CD4-positive, alpha-beta T cell treated with Interleukin-12 subunit alpha and Interleukin-12 subunit beta, for 1 hour (primary cell): ENCODE measurements around the gene HDAC11.
"Not testable (repeated sequence)": the region's sequence is repeated elsewhere in the genome, so short reads cannot be mapped to it uniquely, and the experiment has no call there.

Source experiments
- DNase-seq: peaks from one replicate; pipeline ENCODE4 v3.0.0-alpha.2; 2020

The HDAC11 gene

DNA sequence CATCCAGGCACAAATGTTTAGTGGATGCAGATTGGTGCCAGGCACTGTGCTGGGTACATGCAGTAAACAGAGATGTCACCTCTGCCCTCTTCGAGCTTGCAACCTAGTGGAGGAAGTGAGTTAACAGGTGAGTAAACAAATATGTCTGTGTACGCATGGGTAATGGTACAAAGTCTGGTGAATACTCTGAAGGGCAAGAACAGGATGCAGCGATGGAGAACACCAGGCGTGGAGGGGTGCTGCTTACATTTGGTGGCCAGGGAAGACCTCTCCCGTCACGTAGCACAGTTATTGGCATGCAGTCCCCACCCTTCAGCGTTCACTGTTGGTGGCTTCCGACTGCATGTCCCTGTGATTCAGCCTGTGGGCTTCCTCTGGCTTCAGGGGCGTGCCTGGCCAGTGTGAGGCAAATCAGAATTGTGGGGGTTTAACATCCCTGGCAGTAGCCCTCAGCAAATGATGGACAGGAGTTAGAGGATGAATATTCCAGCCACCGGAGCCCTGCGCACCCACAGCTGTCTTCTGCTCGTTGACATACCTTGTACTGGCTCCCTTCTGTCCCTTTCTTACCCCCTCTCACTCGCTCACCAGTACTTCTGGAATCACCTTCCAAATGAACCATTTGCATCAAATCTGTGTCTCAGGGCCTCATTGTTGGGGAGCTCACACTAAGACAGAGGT lies 9.1 kb upstream of the HDAC11 start:
- no peak for DNase-seq

DNA sequence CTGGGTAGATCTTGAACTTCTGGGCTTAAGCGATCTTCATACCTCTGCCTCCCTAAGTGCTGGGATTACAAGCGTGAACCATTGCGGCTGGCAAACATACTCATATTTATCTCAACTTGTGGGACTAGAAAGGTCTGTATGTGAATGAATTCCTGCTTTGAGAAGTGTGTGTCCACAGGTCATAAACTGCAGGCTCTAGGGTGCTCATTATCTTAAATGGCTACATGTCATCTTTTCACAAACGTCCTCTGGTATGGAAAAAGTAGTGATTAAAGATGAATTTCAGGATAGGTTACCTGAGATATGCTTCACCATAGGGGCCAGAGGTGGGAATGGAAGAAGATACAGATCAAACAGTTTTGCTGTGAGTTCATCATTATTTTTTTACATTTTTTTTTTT lies 7.8 kb upstream of the HDAC11 start:
- no peak for DNase-seq

DNA sequence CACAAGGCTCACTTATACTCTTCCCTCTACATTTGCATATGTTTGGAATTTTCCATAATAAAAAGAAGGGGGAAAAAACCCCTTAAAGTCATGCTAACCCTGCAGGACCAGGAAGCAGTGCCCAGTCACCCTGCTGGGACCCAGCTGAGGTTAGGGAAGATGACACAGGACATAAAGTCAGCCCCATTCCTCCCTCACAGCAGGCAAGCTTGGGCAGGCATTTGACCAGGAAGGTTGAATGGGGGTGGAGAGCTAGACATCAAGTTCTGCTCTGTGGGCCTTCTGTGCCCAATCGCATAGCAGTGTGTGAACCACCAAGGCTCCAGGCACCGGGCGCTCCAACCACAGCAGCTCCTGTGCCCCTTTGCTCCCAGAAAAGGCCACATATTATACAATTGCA lies 7.1 kb upstream of the HDAC11 start:
- DNase-seq = no peak

GRCh38 chr3:13474021-13474420 lies 6.1 kb upstream of the HDAC11 start:
- no peak for DNase-seq

DNA sequence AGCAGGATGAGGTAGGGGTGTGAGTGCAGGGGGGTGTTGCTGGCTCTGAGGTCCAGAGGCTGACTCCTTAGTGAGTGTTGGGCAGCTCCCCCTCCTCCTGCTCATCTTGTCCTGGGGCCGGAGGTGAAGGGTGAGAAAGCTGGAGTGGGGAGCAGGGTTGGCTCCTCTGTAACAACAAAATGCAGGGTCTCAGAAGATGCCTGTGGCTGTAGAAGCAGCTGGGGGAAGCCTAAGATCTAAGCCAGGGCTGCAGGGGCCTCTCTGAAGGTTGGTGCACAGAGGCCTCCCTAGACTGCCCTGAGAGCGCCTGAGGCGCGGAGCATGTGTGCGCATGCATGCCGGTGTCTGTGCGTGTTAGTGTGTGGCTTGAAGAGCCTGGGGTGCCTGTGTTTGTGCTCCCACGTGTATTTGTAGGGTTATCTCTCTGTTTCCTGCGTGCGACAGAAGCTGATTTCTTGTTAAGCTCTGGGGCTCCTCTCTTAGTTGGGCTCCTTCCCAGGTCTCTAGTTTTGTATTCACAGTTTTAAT lies 5.3 kb upstream of the HDAC11 start:
- no peak for DNase-seq

GRCh38 chr3:13475871-13476590 lies 4.1 kb upstream of the HDAC11 start:
- DNase-seq = no peak

- no peak for DNase-seq
Observed at GRCh38 chr3:13477943-13478342, 2.2 kb upstream of the HDAC11 start.

DNA sequence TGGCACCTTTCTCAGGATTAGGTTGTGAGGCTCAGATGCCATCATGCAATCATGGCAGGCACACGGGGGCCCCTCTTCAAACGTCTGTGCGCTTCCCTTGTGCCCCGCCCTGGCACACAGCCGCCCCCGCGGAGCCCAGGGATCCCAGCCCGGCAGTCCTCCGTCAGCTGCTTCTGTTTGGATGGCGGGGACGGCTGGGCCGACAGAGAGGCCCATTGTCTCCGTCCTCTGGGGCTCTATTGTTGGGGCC lies 849 bp upstream of the HDAC11 start:
- DNase-seq = no peak

- DNase-seq = peak; percentile 52
Observed at GRCh38 chr3:13480340-13481318, 523 bp downstream of the HDAC11 start.

DNA sequence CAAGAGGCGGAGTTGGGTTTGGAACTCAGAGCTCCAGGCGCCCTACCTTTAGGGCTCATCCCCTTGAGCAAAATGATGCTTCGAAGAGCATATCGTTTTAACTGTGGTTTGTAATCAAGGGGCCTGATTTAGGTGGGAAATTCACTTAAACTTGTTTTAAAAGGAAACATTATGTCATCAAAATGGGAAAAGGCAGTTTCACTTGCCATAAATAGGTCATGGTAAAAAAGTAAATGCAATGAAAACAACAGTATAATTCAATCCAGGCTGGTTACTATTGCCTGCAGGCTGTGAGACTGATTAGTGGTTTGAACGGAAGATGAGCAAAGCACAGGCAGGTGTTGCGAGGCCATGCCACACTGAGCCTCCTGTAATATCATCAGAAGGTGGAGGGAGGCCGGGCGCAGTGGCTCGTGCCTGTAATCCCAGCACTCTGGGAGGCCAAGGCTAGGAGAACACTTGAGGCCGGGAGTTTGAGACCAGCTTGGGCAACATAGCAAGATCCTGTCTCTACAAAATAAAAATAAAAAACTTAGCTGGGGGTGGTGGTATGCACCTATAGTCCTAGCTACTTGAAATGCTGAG lies 2.1 kb downstream of the HDAC11 start:
- DNase-seq = no peak

DNA sequence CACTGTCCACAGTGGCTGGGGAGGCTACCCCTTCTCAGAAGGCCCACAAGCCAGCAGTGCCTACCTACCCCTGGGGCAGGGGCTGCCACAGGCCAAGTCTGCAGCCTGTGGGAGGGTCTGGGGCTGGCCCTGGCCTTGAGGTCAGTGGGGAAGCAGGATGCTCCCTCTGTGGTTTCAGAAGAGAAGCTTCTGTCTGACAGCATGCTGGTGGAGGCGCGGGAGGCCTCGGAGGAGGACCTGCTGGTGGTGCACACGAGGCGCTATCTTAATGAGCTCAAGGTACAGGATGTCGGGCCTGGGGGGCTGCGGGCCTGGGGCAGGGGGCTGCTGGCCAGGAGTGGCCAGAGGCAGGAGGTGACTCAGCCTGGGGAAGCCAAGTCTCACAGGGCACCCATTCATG lies 3.2 kb downstream of the HDAC11 start:
- no peak for DNase-seq

DNA sequence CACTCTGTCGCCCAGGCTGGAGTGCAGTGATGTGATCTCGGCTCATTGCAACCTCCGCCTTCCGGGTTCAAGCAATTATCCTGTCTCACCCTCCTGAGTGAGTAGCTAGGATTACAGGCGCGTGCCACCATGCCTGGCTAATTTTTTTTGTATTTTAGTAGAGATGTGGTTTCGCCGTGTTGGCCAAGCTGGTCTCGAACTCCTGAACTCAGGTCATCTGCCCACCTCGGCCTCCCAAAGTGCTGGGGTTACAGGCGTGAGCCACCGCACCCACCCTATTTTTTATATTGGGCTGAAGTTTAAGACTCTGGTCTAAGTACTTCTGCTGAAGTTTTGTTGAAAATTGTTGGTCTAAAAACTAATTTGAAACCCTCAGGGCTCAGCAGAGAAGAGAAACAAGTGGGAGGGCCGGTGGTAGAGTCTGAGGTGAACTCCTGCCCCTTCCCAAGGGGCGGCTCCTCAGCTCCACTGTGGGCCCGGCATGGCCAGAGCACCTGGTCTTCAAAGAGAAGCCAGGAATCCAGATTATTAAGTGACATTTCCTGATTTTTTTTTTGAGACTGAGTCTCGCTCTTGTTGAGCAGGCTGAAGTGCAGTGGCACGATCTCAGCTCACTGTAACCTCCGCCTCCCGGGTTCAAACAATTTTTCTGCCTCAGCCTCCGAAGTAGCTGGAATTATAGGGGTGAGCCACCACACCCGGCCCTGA lies 4.0 kb downstream of the HDAC11 start:
- DNase-seq = no peak

DNA sequence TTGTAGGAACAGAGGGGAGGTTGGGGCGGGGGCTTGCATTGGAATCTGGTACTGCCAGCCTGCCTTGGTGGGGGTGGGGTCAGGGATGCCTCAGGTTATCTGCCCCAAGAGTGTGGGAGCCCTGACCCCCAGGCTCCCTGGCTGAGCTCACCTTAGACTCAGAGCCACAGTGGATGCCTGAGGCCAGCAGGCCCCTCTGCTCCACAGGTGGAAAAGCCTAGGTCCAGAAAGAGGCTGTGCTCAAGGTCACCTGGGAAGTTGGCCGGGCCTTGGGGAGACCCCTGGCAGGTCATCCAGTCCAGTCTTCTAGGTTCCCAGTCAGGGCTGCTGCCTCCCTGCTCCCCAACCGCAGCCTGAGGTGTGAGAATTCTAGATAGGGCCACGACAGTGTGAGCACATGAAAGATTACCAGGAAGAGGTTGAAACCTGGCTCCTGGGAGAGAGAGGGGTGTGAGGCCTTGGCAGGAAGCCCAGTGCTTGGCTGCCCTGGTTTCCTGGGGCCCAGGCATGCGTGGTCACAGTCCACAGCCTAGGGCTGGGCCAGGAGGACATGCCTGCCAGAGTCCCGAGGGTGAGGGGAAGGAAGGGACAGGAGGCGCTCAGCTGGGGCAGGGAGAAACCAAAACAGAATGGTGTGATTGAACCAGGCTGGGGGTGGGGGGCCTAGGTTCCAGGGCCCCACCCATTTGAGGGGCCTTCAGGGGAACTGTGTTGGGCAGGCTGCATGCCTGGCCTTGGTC lies 4.9 kb downstream of the HDAC11 start:
- DNase-seq = peak; percentile 30

DNA sequence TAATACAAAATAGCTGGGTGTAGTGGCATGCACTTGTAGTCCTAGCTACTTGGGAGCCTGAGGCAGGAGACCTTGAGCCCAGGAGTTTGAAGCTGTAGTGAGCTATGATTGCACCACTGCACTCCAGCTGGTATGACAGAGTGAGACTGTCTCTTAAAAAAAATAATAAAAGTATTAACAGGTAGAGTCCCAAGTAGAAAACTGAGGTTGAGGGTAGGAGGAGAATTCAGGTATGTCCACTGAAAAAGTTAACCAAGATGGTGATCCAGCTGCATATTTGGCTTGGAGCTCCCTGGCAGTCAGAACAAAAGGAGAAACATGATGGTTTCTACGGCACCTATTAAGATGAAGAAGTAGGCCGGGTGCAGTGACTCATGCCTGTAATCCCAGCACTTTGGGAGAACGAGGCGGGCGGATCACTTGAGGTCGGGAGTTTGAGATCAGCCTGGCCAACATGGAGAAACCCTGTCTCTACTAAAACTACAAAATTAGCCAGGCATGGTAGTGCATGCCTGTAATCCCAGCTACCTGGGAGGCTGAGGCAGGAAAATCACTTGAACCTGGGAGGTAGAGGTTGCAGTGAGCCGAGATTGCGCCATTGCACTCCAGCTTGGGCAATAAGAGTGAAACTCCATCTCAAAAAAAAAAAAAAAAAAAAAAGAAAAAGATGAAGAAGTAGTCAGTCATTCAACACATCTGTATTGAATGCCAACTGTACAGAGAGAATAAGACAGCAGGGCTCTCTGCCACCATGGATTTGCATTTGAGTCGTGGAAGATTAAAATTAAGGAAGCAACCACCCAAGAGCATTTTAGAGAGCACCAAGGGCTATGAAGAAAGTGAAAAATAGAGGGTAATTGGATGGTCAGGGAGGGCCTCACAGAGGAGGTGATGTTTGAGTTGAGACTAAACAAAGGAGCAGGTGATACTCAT lies 5.8 kb downstream of the HDAC11 start:
- not testable (repeated sequence) for DNase-seq

- no peak for DNase-seq
Observed at GRCh38 chr3:13487403-13487802, 7.3 kb downstream of the HDAC11 start.

DNA sequence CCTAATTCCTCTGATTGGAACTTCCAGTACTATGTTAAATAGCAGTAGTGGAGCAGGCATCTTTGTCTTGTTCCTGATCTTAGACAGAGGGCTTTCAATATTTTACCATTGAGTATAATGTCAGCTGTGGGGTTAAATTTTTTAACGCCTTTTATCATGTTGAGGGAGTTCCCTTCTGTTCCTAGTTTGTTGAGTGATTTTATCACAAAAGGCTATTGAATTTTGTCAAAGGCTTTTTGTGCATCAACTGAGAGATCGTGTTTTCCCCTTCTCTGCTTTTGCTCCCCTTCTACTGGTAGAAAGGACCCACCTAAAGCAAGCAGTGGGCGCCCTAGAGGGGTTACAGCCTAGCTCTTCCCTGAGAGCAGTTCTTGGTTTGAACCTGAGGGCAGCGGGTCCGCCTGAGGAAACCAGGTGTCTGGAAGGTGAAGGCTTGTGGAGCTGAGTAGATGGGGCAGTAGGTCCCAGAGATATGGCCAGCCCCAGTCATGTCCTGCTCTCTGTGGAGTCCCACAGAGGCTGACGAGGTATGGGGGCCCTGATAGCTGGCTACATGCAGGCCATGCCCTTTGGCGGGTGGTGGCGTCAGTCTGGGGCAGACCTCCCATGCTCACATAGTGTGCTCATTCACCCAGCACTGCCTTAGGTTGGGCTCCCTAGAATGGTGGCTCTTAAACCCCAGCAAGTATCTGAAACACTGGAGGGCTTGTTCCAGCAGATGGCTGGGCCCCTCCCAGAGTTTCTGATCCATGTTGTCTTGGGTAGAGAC lies 11.3 kb downstream of the HDAC11 start:
- DNase-seq = no peak

DNA sequence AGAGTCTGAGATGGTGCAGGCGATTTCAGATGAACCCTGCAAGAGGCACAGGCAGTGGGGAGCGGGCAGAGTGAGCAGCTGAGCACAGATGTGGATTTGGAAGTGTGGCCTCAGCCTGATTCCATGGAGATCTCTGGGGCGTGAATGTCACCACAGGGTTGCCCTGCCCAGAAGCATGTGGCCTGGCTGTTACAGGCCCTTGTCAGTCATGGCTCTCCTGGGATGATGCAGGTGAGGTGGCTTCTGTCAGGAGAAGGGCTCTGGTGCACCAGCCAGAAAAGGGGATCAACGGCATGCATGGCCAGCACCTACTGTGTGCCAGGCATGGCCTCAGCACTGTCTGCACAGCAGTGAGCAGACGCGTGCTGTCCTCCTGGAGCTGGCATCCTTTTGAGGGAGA lies 11.9 kb downstream of the HDAC11 start:
- no peak for DNase-seq

GRCh38 chr3:13492976-13493866 lies 13.1 kb downstream of the HDAC11 start:
- DNase-seq = no peak
